HG03025 (cell line): ENCODE results near the gene CNTNAP2.

Experiments
- ATAC-seq: cut with Tn5 transposase; IDR thresholded peaks from one replicate; pipeline ENCODE4 v1.9.1; 2021; ENCODE audit warnings: mild to moderate bottlenecking, moderate library complexity; ENCODE audit not compliant: unreplicated experiment, low FRiP score

The CNTNAP2 gene

GRCh38 chr7:148185041-148185440, 2068.4 kb downstream of the CNTNAP2 start:
- no peak for ATAC-seq

- ATAC-seq, result no peak
These were observed 2070.9 kb downstream of the CNTNAP2 start for GRCh38 chr7:148187471-148187870.

- ATAC-seq, result no peak
These were observed 2074.9 kb downstream of the CNTNAP2 start for GRCh38 chr7:148191391-148192065.

- ATAC-seq, result no peak
These were observed 2075.9 kb downstream of the CNTNAP2 start for GRCh38 chr7:148192491-148192890.

GRCh38 chr7:148201992-148202391, 2085.4 kb downstream of the CNTNAP2 start:
- no peak for ATAC-seq

GRCh38 chr7:148204639-148205304, 2088.2 kb downstream of the CNTNAP2 start:
- ATAC-seq, result no peak

- no peak for ATAC-seq
These were observed 2093.1 kb downstream of the CNTNAP2 start for GRCh38 chr7:148209643-148210190.

GRCh38 chr7:148210804-148211325, 2094.3 kb downstream of the CNTNAP2 start:
- ATAC-seq, result no peak

GRCh38 chr7:148211740-148212151, 2095.1 kb downstream of the CNTNAP2 start:
- ATAC-seq, result no peak

- no peak for ATAC-seq
These were observed 2096.1 kb downstream of the CNTNAP2 start for GRCh38 chr7:148212731-148213130.

- ATAC-seq, result no peak
These were observed 2097.5 kb downstream of the CNTNAP2 start for GRCh38 chr7:148214101-148214500.

GRCh38 chr7:148218603-148219002, 2102.0 kb downstream of the CNTNAP2 start:
- no peak for ATAC-seq

GRCh38 chr7:148222721-148223120, 2106.1 kb downstream of the CNTNAP2 start:
- ATAC-seq, result no peak

- no peak for ATAC-seq
These were observed 2106.6 kb downstream of the CNTNAP2 start for GRCh38 chr7:148223160-148223559.

GRCh38 chr7:148223738-148224137, 2107.1 kb downstream of the CNTNAP2 start:
- ATAC-seq, result no peak

GRCh38 chr7:148230296-148230695, 2113.7 kb downstream of the CNTNAP2 start:
- no peak for ATAC-seq

- ATAC-seq, result no peak
These were observed 2114.3 kb downstream of the CNTNAP2 start for GRCh38 chr7:148230883-148231282.

- ATAC-seq, result no peak
These were observed 2116.2 kb downstream of the CNTNAP2 start for GRCh38 chr7:148232784-148233183.

- ATAC-seq, result no peak
These were observed 2118.1 kb downstream of the CNTNAP2 start for GRCh38 chr7:148234715-148235114.

- ATAC-seq, result no peak
These were observed 2122.2 kb downstream of the CNTNAP2 start for GRCh38 chr7:148238761-148239325.

GRCh38 chr7:148241700-148242293, 2125.2 kb downstream of the CNTNAP2 start:
- ATAC-seq, result no peak
